CD4-positive, alpha-beta T cell (primary cell): ENCODE measurements around the gene MEPE. TPM values are rescaled to one million over a fixed set of nuclear protein-coding genes. Genes with fewer than 3 reads are reported as not detected.

Source experiments
- ATAC-seq: fragments of 200-7000 bp; cut with Tn5 transposase; one replicate; pipeline ENCODE4 v1.10.0; 2022; ENCODE audit warnings: mild to moderate bottlenecking; ENCODE audit not compliant: poor library complexity
- CTCF ChIA-PET: fragments of 350-600 bp; sonication (Branson Sonifier 250); formaldehyde crosslinking; loops from one replicate; lab custom pipeline; 2021; ENCODE audit warnings: antibody characterized with exemption, inconsistent platforms; lab: Charles Lee
- POLR2A ChIA-PET: fragments of 350-600 bp; sonication (Branson Sonifier 250); formaldehyde crosslinking; loops from one replicate; lab custom pipeline; 2021; ENCODE audit warnings: antibody characterized with exemption, inconsistent platforms; lab: Charles Lee
- DNase-seq, 14 experiments: peaks; one replicate each; pipeline ENCODE4 v3.0.0-alpha.2; 2013 to 2020; ENCODE audit warnings: mixed read lengths in 2 of 14
- H3K27ac ChIP-seq, 2 donors: one replicate each; pipeline versions ENCODE4 v1.5.1 to v1.7.0; 2013; ENCODE audit warnings: low read length in 2 of 2, low read depth in 1 of 2, mild to moderate bottlenecking in 1 of 2
- H3K27me3 ChIP-seq, 2 experiments: 1 replicate in 1 of 2; 2 replicates in 1 of 2; pipeline versions ENCODE4 v1.6.1 to v1.7.0; 2013; ENCODE audit warnings: low read length in 2 of 2, control low read depth in 1 of 2, mild to moderate bottlenecking in 1 of 2, moderate library complexity in 1 of 2; ENCODE audit not compliant: insufficient read depth in 2 of 2, control insufficient read depth in 1 of 2
- H3K36me3 ChIP-seq: one replicate; pipeline ENCODE4 v1.6.1; 2013; ENCODE audit warnings: low read length, control low read depth; ENCODE audit not compliant: insufficient read depth
- H3K4me1 ChIP-seq: one replicate; pipeline ENCODE4 v1.6.1; 2013; ENCODE audit warnings: low read length, control low read depth; ENCODE audit not compliant: insufficient read depth
- H3K4me3 ChIP-seq: one replicate; pipeline ENCODE4 v1.5.1; 2013; ENCODE audit warnings: mild to moderate bottlenecking, low read length, moderate library complexity
- H3K9me3 ChIP-seq, 2 experiments: 1 replicate in 1 of 2; 2 replicates in 1 of 2; pipeline versions ENCODE4 v1.6.1 to v1.7.0; 2013; ENCODE audit warnings: low read length in 2 of 2, mild to moderate bottlenecking in 2 of 2, control low read depth in 1 of 2, moderate library complexity in 1 of 2; ENCODE audit not compliant: control insufficient read depth in 1 of 2, insufficient read depth in 1 of 2
- H3K27ac Mint-ChIP-seq: one replicate; pipeline ENCODE4 v1.8.0; 2020; ENCODE audit warnings: mixed read lengths
- H3K27me3 Mint-ChIP-seq: one replicate; pipeline ENCODE4 v1.8.0; 2021; ENCODE audit warnings: mixed read lengths
- H3K36me3 Mint-ChIP-seq: one replicate; pipeline ENCODE4 v1.8.0; 2021; ENCODE audit warnings: low read depth, mixed read lengths
- H3K4me1 Mint-ChIP-seq: one replicate; pipeline ENCODE4 v1.8.0; 2021; ENCODE audit warnings: low read depth, mixed read lengths
- H3K4me3 Mint-ChIP-seq: one replicate; pipeline ENCODE4 v1.8.0; 2020; ENCODE audit warnings: mild to moderate bottlenecking, mixed read lengths
- H3K9me3 Mint-ChIP-seq: one replicate; pipeline ENCODE4 v1.8.0; 2020; ENCODE audit warnings: mixed read lengths
- intact Hi-C, 2 experiments: fragments of 100-400 bp; cut with DNase I in 1 of 2; cut with micrococcal nuclease in 1 of 2; formaldehyde crosslinking; loops; one replicate each; pipeline versions ENCODE4 v1.15.1 to v1.9.0; 2023 to 2025; cut with DNase I, micrococcal nuclease
- total RNA-seq, 174 experiments: library from RNA in 2 of 174; stranded (reverse) in 2 of 174; gene quantifications; one replicate each; pipeline ENCODE4 v1.2.3 and lab custom pipeline; 2021 to 2026
- TF ChIP-seq, protein P1 (sequence below): fragments of 200-600 bp; IDR thresholded peaks from one replicate; pipeline ENCODE4 v1.8.0; 2022; ENCODE audit warnings: antibody characterized with exemption, mild to moderate bottlenecking

Gene MEPE
- total RNA-seq, 2 experiments from 2014 or later: not detected

DNA sequence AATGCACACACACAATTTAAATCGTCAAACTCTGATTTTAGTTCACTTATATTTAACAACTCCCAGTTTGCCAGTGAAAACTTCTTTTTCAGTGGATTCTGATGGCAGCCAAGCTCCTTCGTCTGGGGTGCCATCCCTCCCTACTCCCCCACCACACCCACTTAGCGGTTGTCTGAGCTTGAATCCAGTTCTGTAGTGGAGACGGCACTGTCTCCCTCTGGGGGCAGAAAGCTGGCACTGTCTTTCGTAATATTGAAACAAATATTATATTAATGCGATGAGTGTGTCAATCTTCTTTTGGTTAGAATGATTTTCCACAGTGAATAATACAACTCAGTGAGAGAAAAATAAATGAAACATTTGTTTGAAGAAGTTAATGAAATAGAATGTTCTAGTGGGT, 5.4 kb downstream of the MEPE start:
- H3K4me1 ChIP-seq: no peaks in the 10 kb centered on the region
- no peak overlapping the region for H3K4me3 ChIP-seq
- Mint-ChIP-seq H3K36me3 (no peaks in the 10 kb centered on the region), H3K4me1 (no peaks in the 10 kb centered on the region), H3K9me3 (no peaks in the 10 kb centered on the region), H3K27me3 (peaks cover 27% of the 10 kb centered on the region), H3K27ac (no peak overlapping the region), H3K4me3 (no peak overlapping the region)
- ATAC-seq (no peak), DNase-seq (no peak)
- H3K36me3 ChIP-seq: no peaks in the 10 kb centered on the region
- H3K27ac ChIP-seq: no peak overlapping the region
- ChIA-PET POLR2A (no interaction called here), CTCF (interaction anchor here (1.1 kb wide), 1 partner anchor 9 kb away, joined by 3 read pairs; no protein-coding TSS in a partner anchor)
- H3K27me3 ChIP-seq: peaks cover 0 to 4% of the 10 kb centered on the region in 2 experiments
- no peaks in the 10 kb centered on the region for H3K9me3 ChIP-seq
- intact Hi-C loops: no loop called here
- TF ChIP-seq, protein P1, sequence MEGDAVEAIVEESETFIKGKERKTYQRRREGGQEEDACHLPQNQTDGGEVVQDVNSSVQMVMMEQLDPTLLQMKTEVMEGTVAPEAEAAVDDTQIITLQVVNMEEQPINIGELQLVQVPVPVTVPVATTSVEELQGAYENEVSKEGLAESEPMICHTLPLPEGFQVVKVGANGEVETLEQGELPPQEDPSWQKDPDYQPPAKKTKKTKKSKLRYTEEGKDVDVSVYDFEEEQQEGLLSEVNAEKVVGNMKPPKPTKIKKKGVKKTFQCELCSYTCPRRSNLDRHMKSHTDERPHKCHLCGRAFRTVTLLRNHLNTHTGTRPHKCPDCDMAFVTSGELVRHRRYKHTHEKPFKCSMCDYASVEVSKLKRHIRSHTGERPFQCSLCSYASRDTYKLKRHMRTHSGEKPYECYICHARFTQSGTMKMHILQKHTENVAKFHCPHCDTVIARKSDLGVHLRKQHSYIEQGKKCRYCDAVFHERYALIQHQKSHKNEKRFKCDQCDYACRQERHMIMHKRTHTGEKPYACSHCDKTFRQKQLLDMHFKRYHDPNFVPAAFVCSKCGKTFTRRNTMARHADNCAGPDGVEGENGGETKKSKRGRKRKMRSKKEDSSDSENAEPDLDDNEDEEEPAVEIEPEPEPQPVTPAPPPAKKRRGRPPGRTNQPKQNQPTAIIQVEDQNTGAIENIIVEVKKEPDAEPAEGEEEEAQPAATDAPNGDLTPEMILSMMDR: no peak

DNA sequence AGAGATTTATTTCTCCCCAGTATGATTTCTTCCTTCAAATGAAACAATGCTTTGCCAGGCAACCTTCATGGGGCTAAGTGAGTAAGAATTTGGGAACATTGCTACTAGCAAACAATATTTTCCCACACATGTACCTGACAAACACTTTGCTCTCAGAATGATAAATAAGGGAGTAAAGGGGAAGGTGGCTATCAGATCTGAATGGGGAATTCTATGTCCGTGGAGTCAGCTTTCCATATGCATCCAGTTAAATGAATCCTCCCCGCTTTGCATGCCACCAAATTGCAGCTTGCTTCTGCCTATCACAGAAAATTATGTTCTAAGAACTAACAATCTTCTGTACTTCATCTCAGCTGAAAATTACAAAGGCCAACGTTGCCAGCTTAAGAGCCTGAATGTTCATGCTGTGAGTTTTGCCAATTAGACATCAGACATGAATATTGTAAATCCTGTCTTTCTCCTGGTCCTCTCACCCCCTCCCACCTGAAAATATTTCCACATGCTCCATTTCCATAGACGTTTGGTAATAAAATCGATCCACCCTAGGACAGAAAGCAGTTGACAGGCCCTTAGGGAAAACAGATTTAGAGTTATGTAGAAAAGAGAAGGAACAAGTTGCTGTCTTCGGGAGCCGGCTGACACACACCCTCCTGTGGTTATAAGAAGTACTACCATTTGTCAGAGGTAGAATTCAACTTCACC, 6.3 kb downstream of the MEPE start:
- POLR2A ChIA-PET: no interaction called here
- ATAC-seq (peak; percentile 48), DNase-seq (peak in 2 of 14 experiments; percentile 28 to 38)
- H3K27ac ChIP-seq: no peak overlapping the region
- H3K27me3 ChIP-seq: peaks cover 0 to 4% of the 10 kb centered on the region in 2 experiments
- H3K4me1 Mint-ChIP-seq: no peaks in the 10 kb centered on the region
- no peak overlapping the region for H3K4me3 ChIP-seq
- no peaks in the 10 kb centered on the region for H3K36me3 Mint-ChIP-seq
- H3K9me3 ChIP-seq: no peaks in the 10 kb centered on the region
- no peaks in the 10 kb centered on the region for H3K4me1 ChIP-seq
- intact Hi-C loops: no loop called here
- no peak overlapping the region for H3K27ac Mint-ChIP-seq
- H3K27me3 Mint-ChIP-seq: peaks cover 35% of the 10 kb centered on the region
- no peak overlapping the region for H3K4me3 Mint-ChIP-seq
- TF ChIP-seq, protein P1: peak; percentile 46
- H3K9me3 Mint-ChIP-seq: no peaks in the 10 kb centered on the region
- CTCF ChIA-PET: interaction anchor here (1.1 kb wide), 1 partner anchor 8 kb away, joined by 3 read pairs; no protein-coding TSS in a partner anchor
- H3K36me3 ChIP-seq: no peaks in the 10 kb centered on the region

DNA sequence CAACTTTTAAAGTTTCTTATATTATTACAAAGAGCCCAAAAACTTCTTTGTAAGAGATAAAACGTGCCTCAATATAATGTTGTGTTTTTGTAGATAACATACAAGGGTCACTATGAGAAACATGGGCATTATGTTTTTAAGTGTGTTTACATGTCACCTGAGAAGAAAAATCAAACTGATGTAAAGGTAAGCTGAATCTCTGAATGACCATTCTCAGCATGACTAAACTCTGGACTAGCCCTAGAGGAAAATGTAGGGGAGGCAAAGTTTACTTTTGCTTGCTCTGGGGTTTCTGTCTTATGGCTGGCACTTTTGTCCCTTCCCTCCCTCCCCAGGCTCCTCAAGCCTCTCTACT, 6.8 kb downstream of the MEPE start:
- Histone ChIP-seq H3K4me3 (no peak overlapping the region), H3K27ac (no peak overlapping the region), H3K36me3 (no peaks in the 10 kb centered on the region), H3K4me1 (no peaks in the 10 kb centered on the region), H3K9me3 (no peaks in the 10 kb centered on the region), H3K27me3 (peaks cover 0 to 4% of the 10 kb centered on the region in 2 experiments)
- ChIA-PET CTCF (no interaction called here), POLR2A (no interaction called here)
- DNase-seq (no peak), ATAC-seq (no peak)
- H3K27me3 Mint-ChIP-seq: peaks cover 35% of the 10 kb centered on the region
- no peak overlapping the region for H3K27ac Mint-ChIP-seq
- no peaks in the 10 kb centered on the region for H3K4me1 Mint-ChIP-seq
- H3K4me3 Mint-ChIP-seq: no peak overlapping the region
- TF ChIP-seq, protein P1: peak; percentile 23
- no peaks in the 10 kb centered on the region for H3K9me3 Mint-ChIP-seq
- intact Hi-C loops: no loop called here
- no peaks in the 10 kb centered on the region for H3K36me3 Mint-ChIP-seq
